Stimulated activated CD8-positive, alpha-beta memory T cell treated with anti-CD3 and anti-CD28 coated beads, Interleukin-7, amount 100 ng/mL, for 4 hours (primary cell): ENCODE results near the gene DRC7.
"Not testable (repeated sequence)": the region's sequence is repeated elsewhere in the genome, so short reads cannot be mapped to it uniquely, and the experiment has no call there.

ENCODE experiments used
- DNase-seq, 2 donors: peaks; one replicate each; pipeline ENCODE4 v3.0.0-alpha.2; 2020; ENCODE audit warnings: low read depth in 2 of 2

Gene DRC7

DNA sequence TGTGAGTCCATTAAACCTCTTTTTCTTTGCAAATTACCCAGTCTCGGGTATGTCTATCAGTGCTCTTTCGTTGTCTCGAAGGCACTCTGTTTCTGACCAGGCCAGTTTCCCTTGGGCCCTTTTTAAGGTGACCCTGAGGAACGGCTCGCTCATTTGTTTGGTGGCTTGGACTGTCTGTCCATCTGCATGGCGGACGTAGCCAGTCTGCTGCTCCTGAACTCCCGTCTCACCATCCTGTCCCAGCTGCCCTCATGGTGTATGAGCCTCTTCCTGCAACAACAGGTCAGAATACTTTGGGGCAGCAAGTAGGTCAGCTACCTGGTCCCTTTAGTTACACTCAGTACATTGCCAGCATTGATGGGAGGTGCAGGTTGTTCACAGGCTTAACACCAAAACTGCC is 19.0 kb downstream of the DRC7 start:
- DNase-seq: no peak

DNA sequence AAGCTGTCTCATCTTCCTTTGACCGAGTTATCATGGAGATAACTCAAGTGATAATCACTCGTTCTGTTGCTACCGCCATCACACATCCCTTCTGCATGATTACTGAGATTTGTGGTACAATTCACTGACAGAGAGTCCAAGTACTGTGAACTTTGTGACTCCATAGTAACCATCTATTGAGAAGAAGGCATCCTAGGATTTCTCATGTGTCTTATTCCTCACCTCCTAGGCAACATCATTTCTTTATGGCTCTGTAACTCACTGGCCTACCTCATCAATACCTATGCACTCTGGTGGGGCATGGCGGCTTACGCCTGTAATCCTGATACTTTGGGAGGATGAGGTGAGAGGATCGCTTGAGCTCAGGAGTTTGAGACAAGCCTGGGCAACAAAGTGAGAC is 19.4 kb downstream of the DRC7 start:
- DNase-seq: no peak

DNA sequence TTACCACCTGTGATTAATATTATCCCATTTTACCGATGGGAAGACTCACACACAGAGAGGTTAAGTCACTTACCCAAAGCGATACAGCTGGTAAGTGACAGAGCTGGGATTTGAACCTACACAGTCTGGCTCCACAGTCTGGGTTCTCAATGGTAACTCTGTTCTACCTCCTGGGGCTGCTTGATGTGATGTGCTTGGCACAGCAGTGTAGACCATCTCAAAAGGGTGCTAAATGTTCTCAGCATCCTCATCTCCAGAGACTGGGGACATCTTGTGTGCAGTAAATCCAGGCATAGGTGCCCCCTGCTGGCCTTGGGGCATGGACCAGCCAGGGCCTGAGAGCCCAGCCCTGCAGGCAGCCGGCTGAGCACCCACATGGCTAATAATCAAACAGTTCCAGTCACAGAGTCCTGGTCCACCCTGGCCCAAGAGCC is 25.6 kb downstream of the DRC7 start:
- DNase-seq: peak in 1 of 2 donors; percentile 15

DNA sequence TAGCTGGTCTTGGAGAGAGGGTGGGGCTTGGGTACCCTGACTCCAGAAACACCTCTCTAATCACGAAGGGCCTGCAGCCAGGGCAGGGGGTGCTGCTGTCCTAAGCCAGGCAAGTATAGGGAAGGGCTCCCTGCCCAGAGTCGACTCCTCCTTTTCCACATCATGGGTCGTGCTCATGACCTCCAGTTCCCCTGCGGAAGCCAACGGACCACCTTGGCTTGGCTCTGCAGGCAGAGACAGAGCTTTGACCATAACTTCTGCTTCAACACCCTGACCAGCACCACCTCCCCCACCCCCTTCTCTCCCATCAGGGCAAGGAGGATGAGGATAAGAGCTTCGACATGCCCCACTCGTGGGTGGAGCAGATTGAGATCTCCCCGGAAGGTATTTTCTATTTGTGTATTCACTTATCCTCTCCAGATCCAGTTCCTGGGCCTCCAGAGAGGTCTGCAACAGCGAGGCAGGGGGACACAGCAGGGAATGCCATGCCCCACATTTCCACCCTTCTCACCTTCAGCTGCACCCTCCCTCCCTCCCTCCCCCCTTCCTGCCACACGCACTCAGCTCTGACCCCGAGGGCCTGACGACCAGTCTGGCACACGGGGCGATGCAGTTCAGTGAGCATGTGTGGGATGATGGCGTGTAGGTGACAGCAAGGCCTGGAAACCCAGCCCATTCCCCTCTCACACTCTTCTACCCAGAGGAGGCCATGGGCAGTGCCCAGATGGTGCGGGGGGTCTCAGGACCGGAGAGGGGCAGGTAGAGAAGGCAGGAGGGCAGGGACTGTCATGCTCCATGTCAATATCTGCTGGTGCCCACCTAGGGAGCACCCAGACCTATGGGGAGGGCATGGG is 27.0 kb downstream of the DRC7 start:
- no peak for DNase-seq

DNA sequence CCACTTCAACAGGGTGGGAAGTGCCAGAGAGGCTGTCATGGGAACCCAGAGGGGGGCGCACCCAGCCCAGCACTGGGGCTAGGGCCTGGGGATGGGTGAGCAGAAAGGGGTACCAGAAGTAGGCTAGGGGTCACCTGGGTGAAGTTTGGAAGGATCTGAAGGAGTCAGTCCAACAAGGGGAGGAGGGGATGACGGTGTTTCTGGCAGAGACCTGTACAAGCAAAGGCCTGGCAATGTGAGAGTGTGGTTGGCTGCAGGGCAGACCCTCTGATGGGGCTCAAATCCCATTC is 27.5 kb downstream of the DRC7 start:
- DNase-seq: no peak

DNA sequence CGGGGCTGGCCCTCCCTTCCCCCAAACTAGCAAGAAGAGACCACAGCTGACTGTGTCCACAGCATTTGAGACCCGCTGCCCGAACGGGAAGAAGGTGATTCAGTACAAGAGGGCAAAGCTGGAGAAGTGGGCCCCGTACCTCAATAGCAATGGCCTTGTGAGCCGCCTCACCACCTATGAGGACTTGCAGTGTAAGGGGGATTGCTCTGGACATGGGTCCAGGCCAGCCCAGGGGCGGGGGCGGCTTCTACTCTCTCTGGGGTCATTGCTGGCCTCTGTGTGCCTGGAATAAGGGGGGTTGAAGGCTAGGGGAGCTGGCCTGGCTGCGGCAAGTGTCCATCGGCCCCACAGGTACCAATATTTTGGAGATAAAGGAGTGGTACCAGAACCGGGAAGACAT is 28.0 kb downstream of the DRC7 start:
- no peak for DNase-seq

DNA sequence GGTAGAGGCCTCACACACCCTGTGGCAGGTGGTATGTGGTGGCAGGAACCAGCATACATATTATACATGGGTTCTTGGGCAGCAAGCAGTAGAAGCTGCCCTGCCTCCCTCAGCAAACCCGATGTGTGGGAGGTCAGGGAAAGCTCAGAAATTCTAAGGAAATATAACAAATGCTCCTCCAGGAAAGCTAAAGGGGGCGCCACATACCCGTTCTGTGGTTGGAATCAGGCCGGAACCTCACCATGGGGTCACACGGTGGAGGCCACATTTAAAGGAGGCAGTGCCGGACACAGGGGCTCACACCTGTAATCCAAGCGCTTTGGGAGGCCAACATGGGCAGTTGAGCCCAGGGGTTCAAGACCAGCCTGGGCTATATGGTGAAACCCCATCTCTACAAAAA is 28.6 kb downstream of the DRC7 start:
- no peak for DNase-seq

DNA sequence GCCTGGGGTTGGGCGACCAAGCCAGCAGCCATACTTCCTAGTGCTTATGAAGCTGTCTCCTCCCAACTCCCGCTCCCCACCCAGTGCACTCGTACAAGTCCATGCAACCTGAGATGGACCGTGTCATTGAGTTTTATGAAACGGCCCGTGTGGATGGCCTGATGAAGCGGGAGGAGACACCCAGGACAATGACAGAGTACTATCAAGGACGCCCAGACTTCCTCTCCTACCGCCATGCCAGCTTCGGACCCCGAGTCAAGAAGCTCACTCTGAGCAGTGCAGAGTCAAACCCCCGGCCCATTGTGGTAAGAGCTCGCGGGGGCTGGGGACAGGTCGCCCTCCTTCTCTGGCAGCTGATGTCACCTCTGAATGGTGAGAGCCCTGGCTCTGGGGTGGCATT is 29.9 kb downstream of the DRC7 start:
- DNase-seq: no peak

DNA sequence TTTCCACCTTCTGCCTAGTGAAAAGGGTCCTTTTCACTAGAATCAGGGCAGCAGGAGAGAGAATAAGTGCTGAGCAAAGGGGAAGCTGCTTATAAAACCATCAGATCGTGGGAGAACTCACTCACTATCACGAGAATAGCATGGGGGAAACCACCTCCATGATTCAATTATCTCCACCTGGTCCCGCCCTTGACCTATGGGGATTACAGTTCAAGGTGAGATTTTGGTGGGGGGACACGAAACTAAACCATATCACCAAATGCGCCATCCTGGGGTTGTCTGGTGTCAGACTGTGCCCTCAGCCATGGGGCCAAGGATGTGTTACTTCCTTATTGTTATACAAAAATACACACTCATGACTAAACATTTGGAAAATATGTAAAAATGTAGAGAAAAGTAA is 30.5 kb downstream of the DRC7 start:
- DNase-seq: no peak

DNA sequence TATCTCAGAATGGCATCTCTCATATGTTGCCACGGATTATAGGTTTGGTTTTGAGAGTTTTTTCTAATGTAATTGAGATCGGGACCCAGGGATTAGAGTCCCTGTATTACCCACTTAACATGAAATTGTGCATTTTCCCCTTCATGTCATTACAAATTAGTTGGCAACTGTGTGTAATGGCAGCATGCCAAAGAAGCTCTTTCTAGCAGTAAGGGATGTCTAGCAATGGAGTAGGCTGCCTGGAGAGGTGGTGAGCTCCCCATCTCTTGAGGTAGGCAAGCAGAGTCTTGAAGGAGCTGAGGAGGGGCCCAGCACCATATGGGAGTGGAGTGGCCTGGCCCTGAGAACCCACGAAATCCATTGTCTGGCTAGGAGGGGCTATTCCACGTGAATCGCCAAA is 30.9 kb downstream of the DRC7 start:
- DNase-seq: no peak

DNA sequence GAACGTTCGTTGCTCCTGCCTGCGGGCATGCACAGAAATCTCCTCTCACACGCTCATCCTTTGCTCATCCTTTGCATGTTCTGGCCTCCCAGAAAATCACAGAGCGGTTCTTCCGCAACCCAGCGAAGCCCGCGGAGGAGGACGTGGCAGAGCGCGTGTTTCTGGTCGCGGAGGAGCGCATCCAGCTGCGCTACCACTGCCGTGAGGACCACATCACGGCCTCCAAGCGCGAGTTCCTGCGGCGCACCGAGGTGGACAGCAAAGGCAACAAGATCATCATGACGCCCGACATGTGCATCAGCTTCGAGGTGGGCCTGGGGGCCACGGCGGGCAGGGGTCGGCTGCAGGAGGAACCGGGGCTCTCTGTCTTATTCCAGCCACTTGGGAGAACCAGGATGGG is 31.4 kb downstream of the DRC7 start:
- DNase-seq: no peak

DNA sequence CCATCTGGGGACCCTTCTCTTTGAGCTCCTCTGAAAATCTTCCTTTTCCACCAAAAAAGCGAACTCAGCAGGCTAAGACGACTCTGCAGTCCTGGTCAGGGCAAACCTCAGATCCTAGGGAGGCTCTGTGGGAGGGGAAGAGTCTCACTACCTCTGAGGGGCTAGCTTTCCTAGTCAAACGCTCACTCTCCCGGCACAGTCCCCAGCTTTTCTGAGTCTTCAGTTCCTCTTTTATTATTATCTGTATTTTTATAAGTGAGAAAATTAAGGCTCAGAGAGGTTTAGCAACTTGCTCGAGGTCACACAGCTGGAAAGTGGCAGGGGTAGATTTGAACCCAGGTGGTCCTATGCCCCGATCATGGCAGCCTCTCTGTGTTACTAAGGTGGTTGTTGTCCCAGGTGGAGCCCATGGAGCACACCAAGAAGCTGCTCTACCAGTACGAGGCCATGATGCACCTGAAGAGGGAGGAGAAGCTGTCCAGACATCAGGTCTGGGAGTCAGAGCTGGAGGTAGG is 31.9 kb downstream of the DRC7 start:
- DNase-seq: no peak

DNA sequence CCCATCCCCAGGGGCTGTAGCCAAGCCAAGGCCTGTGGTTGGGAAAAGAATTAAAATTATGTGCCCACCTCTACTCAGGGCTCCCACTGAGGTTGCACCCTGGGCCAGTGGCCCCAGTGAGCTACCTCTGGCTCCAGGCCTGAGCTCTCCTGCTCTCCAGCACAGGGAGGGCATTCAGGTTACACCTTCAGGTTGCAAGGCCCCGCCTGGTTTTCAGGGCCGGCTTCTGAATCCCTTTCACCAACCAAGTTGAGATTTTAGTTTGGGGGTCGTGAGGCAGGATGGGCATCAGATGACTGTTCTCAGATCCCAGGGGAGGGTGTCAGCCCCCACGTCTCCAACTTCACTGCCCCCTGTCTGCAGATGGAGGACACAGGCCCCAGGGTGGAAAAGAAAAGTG is 33.0 kb downstream of the DRC7 start:
- no peak for DNase-seq

DNA sequence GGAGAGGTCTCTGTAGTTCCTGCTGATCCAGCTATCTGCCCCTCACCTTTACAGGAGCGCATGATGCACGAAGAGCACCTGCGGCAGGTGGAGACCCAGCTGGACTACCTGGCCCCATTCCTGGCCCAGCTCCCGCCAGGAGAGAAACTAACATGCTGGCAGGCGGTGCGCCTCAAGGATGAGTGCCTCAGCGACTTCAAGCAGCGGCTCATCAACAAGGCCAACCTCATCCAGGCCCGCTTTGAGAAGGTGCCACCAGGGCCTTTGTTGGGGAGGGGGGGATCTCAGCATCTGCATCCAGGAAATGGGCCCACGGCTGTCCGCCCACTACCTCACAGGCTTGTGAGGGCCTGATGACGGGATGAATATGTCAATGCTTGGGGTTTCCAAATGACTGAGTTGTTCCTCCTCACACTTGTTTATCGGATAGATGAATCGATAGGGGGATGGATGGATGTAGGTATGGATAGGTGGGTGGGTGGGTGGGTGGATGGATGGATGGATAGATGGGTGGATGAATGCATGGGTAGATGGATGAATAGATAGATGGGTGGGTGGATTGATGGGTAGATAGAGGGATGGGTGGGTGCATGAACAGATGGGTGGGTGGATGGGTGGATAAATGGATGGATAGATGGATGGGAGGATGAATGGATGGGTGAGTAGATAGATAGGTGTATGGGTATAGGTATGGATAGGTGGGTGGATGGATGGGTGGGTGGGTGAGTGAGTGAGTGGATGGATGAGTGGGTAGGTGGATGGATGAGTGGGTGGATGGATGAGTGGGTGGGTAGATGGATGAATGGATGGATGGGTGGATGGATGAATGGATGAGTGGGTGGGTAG is 34.0 kb downstream of the DRC7 start:
- no peak for DNase-seq

DNA sequence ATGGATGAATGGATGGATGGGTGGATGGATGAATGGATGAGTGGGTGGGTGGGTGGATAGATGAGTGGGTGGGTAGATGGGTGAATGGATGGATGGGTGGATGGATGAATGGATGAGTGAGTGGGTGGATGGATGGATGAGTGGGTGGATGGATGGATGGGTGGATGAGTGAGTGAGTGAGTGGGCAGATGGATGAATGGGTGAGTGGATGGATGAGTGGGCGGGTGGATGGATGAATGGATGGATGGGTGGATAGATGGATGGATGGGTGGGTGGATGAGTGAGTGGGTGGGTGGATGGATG is 34.5 kb downstream of the DRC7 start:
- DNase-seq: no peak

DNA sequence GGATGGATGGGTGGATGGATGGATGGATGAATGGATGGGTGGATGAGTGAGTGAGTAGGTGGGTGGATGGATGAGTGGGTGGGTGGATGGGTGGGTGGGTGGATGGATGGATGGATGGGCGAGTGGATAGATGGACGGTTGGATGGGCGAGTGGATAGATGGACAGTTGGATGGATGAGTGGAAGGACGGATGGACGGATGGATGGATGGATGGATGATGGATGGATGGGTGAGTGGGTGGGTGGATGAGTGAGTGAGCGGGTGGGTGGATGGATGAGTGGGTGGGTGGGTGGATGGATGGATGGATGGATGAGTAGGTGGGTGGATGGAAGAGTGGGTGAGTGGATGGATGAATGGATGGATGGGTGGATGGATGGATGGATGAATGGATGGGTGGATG is 35.2 kb downstream of the DRC7 start:
- DNase-seq: not testable (repeated sequence)

DNA sequence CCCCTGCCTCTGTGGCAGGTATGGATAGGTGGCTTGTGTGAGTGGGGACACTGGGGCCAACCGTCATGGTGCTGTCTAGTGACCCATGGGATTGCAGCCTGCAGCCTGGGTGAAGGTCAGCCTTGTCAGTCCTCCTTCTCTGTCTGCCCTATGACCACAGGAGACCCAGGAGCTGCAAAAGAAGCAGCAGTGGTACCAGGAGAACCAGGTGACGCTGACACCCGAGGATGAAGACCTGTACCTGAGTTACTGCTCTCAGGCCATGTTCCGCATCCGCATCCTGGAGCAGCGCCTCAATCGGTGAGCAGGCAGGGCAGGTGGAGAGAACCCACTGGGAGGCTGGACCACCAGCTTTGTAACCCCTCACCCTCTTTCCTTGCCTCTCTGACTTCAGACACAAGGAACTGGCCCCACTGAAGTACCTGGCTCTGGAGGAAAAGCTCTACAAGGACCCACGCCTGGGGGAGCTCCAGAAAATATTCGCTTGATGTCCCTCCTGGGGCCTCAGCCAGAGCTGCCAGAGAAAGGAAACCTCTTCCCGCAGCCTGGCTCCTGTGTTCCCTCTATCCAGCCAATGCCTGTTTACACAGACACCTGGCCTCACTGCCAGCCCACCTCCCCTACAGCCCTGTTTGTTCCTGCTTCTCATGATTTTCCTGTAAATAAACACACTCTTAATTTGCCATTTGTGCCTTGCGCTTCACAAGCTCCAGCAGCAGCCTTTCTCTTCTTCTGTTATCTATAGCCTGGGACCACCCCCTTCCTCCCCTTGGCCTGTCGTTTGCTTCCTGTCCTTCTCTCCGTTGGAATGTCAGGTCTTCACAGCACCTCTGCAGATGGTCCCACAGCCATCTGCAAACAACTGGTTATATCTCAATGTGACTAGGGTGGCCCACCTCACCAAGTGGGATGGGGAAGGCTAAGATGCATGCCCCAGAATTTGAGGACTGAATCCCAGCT is 36.4 kb downstream of the DRC7 start:
- DNase-seq: no peak

DNA sequence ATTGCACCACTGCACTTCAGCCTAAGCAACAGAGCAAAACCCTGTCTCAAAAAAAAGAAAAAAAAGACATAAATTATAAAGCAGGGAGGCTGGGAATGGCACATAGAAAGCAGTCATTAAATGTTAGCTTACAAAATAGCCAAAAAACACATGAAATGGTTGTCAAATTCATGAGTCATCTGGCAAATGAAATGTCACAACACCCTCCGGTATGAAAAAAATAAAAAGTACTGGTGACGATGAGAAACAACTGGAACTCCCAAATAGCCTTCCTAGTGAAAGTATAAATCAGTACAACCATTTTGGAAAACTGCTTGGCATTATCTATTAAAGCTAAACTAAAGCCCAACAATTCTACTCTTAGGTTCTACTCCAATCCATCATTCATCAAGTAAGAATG is 37.4 kb downstream of the DRC7 start:
- DNase-seq: no peak

DNA sequence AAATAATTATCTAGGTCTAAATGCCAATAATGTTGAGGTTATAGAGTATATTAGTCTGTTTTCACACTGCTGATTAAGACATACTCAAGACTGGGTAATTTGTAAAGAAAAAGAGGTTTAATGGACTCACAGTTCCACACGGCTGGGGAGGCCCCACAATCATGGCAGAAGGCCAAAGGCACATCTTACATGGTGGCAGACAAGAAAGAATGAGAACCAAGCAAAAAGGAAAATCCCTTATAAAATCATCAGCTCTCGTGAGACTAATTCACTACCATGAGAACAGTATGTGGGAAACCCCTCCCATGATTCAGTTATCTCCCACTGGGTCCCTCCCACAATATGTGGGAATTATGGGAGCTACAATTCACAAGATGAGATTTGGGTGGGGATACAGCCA is 38.1 kb downstream of the DRC7 start:
- DNase-seq: no peak

DNA sequence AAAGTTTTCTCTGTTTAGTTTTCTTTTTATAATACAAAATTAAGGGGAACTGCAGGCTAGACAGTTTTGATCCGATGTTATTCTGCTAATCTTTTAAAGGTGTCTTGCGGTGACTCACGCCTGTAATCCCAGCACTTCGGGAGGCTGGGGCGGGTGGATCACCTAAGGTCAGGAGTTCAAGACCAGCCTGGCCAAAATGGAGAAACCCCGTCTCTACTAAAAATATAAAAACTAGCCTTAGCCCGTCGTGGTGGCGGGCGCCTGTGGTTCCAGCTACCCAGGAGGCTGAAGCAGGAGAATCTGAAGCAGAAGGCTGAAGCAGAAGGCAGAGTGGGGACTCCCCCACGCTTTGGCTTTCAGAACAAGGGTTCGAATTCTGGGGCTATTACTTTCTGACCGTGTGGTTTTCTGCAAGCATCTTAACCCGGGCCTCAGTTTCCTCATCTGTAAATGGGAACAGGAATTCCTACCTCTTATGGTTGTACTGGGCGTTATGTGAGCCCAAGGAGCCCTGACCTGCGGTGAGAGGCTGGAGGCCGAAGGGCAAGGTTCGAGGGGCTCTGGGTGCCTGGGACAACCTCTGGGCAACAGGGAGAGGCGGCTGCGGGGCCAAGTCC is 39.8 kb downstream of the DRC7 start:
- no peak for DNase-seq

DNA sequence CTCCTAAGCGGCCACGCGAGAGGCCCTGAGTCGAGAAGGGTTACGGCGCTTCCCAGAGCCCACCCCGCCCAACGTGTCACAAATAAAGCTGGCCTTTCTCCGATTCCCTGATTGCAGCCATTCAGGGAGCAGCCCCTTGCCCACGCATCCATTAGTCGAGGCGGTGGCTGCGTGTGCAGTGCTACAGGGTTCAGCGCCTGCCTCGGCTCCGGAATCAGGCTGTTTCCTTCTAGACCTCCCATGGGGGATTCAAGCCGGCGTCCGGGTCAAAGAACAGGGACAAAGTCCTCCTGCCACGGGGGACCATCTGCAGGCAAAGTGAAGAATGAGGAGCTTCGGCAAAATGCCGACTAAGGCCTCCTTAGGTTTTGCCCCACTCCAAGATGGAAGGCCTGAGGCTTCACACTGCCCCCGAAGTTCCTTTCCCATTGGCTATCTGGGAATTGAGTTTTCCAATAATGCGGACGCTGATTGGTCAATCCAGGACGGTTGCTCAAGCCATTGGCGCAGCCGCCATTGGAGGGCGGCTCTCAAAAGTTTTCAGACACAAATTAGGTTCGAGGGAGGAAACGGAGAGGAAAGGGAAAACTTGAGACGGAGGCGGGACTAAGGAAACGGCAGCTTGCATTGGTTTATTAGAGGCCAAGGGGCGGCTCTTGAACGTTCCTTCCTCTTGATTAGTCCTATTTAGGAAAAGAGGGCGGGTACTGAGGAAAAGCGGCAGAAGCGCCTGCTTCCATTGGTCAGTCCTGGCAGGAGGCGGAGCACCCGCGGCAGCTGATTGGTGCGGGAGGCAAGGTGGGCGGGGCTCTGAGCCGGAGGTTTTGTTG is 40.5 kb downstream of the DRC7 start:
- DNase-seq: peak; percentile 96 to 97
